GM19395 (cell line): ENCODE measurements around the gene MSANTD4.
A peak's percentile ranks its signal among the peaks of the same experiment; 100 is the strongest.
"Not testable (repeated sequence)": the region's sequence is repeated elsewhere in the genome, so short reads cannot be mapped to it uniquely, and the experiment has no call there.

Source experiments
- ATAC-seq: cut with Tn5 transposase; IDR thresholded peaks from one replicate; pipeline ENCODE4 v1.9.1; 2021; ENCODE audit warnings: mild to moderate bottlenecking, moderate library complexity; ENCODE audit not compliant: unreplicated experiment

Gene MSANTD4

DNA sequence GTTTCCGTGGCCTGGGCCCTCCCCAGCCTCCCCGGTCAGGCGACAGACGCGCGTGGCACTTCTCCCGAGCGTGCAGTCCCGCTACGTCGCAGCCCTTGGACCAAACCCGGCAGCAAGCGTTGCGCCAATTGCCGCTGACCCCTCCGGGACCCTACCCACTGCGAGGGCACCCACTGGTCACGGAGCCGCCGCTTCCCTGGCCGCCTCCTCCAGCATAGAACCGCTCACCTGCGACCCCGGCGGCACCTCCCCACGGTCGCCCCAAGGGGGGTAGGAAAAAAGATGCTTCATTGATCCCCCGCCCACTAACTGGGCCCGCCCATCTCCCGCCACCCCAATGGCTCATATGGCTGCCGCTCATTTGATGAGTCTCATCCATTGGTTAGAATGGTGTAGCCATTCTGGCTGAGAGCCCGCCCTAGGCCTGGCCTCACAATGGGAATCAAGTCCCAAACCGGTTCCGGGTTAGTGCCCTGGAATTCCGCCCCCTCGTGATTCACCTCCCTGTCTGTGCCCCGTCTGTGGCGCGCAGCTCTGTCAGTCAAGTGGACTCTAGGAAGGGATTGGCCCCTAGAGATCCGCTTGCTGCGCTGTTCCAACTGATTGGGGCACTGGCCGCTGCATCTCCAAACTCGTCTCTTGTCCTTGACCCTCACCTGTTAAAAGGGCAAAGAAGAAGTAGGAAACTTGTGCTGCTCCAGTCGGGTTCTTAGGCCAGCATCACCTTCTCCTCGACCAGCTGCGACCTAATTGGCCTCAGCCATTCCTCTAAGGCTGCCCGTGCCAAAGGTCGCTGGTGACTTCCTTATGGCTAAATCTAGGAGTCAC lies at the start of gene MSANTD4:
Gene MSANTD4 (minus strand): TSS at position 274 of the 828 bp plus-strand sequence. CDS start 11,323 bp downstream, outside the sequence.
- peak; percentile 98 for ATAC-seq

DNA sequence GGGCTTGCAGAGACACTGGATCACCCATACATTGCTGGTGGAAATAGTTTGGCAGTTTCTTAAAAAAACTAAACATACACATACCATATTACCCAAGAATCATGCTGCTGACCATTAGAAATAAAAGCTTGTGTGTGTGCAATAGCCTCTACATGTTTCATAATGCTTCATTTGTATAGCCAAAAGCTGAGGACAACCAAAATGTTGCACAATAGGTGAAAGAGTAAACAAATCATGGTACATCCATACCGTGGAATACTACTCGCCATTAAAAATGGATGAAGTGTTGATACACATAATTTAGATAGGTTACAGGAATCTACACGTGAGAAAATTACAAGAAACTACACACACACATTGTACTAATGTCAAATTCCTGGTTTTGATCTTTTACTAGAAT lies 48.6 kb upstream of the MSANTD4 start:
- no peak for ATAC-seq

DNA sequence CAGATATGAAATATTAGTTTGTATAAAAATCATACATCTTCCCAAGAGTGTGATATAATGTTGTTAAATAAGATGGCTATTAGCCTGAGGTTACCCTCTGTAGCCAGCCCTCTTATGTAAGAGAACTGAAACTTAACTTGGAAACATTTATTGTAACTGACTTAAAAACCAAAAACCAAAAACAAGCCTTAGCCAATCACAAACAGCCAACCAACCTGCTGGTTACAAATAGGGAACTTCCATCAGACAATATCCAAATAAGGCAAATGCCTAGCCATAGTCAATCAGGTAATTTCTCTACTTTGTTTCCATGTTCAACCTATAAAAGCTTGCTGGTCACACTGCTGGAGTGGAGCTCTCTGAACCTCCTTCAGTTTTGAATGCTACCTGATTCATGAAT lies 41.0 kb upstream of the MSANTD4 start:
- ATAC-seq: peak; percentile 71

DNA sequence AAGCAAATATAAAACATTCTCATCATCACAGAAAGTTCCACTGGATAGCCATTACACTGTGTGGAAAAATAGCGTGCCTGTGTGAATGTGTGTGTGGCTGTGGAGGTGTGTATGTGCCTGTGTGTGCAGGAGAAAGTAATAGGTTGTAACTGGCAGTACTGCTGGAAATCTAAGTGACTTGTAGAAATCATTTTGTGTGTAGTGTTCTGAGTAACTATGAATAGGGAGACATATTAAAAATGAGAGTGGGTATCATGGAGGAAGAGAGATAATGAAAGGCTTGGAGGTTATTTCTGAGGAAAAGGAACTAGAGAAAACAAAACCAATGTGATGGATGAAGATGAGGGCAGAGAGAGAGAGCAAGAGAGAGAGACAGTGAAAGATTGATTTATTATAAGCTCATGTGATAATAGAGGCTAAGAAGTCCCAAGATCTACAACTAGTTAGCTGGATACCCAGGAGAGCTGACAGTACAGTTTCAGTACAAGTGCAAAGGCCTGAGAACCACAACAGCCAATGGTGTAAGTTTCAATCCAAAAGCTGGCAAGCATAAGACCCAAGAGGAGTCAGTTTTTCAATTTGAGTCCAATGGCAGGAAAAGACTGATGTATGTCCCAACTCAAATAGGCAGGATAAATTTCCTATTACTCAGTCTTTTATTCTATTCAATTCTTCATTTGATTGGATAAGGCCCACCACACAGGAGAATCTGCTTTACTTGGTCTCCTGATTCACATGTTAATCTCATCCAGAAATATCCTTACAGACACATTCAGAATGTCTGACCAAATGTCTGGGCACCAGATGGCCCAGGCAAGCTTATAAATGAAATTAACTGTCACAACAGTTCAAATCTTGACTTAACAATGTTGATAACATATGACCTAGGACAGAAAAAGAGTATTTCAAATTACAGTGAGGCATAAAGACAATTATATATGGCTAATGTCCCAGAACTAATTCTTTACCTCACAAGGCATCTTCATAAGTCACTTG lies 40.2 kb upstream of the MSANTD4 start:
- peak; percentile 56 for ATAC-seq

DNA sequence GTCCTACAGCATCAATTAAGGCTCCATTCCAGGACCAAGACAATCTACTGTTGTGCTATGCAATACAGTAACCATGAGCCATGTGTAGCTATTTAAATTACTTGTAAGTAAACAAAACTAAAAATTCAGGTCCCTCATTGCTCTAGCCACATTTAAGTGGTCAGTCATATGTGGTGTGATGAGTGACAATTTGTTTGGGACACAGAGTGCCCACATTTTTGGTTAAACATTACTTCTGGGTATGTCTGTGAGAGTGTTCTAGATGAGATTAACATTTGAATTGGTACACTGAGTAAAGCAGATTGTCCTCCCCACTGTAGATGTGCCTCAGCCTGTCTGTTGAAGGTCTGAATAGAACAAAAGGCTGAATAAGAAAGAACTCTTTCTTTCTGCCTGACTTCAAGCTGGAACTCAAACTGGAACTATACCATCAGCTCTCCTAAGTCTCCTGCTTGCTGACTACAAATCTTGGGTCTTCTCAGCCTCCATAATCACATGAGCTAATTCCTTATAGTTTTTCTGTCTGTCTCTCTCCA lies 39.3 kb upstream of the MSANTD4 start:
- ATAC-seq: no peak

DNA sequence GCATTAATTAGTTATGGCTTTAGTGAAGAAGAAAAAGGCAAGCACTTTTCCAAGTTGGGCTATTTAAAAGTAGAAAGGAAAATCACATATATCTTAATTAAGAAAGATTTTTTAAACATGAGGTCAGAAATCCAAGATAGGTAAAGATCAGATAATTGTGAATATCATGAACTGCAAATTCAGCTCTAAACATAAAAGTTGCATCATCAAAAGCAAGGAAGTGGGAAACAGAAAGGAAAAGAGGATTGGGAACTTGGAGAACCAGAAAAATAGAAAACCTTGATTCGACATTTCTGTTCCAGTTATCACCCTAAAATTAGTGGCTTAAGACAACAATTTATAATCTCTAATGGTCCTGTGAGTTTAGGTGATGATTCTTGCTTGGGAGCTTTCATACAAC lies 37.6 kb upstream of the MSANTD4 start:
- no peak for ATAC-seq

DNA sequence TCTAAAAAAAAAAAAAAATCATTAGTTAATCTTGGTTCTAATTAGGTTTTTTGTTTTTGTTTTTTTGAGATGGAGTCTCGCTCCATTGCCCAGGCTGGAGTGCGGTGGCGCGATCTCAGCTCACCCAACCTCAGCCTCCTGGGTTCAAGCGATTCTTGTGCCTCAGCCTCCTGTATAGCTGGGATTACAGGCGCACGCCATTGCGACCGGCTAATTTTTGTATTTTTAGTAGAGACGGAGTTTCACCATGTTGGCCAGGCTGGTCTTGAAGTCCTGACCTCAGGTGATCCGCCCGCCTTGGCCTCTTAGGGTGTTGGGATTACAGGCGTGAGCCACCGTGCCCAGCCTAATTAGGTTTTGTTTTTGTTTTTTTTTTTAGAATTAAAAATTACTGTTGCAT lies 36.3 kb upstream of the MSANTD4 start:
- not testable (repeated sequence) for ATAC-seq

DNA sequence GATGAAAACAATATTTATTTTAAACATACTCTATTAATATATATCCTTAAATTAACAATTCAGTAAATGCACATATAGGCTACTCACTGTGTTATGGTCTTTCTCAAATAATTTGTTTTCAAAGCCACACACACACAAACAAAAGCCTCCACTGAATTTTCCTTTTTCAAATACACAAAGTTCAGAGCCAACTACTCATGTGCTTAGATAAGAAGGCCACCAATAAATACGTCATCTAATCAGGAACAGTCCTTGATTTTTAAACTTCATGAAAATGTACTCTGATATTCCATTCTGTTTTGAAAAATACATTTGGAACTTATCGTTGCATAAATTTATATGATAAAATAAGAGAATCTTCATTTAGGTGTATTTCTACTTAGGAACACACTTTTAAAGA lies 29.1 kb upstream of the MSANTD4 start:
- no peak for ATAC-seq

DNA sequence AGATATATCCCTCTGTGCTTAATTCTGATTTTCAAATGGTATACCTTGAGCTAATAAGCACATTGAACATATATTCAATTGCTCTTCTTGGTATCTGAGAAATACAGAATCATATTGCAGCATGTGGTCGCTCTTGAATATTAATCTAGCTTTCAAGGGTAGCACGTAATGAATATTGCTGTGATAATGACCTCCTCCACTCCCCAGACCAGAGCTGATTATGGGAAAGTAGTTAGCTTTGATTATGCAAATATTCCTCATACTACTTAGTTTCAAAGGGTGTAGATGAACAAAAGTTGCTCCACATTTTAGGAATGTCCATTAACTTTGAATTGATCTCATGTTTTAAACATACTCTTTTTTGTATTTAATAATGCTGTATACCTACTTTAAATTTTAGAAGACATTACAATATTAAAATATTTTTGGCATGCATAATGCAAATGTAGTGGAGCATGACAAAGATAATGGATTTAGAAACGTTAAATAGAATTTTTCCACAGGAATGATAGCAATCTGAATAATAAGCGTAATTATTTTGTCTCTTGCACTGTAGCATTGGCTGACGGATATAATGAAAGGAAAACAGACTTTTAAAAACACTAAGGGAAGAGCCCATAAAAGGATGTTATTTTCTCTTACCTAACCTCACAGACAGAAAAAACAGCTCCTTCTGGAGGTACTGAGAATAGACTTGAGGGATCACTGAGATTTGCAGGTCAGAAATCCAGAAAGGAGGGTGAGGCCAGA lies 27.9 kb upstream of the MSANTD4 start:
- no peak for ATAC-seq

DNA sequence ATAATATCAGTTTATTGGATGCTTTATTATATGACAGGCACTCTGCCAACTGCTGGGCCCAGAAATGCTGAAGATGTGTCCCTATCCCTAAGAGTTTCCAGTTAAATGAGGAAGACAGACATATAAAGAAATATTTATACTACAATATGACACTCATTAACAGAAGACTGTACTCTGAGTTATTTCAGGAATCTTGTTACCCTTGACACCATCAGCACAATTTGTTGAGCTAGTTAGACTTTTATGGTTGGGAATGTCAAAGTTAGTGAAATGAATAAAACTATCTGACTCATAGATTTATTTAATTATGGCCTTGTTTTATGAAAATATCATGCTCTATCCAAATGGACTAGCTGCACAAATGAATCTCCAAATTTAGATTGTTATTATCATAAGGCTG lies 25.6 kb upstream of the MSANTD4 start:
- no peak for ATAC-seq

DNA sequence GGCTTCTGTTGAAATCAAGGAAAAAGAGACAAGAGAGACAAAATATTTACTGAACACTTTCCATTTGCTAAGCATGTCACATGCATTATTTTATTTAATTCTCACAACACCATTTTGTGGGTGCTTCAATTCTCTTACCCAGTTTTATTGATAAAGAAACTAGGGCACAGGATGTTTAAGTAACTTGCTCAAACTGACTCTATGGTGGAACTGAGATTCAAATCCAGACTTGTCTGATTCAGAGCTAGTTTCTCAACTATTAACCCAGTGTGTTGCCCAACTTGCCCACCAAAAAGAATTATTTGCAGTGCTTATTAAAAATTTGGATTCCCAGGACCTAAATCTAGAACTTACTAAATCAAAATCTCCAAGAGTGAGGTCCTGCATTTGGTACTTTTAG lies 21.5 kb upstream of the MSANTD4 start:
- ATAC-seq: no peak

DNA sequence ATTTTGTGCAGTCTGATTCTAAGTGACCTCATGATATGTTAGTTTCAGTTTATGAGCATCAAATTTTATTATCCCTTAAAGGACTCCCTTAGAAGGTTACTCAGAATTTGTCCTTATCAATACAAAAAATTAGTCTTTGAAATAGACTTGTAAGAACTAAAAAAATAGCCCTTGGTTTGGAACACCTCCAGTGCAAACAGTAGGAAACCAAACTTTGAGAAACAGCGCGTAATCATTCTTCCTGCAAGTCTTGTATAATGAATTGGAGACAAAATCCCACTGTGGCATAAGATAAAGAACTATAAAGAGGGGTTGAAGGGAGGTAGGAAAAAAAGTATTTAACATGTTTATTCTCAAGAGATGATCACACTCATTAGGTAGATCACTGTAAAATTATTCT lies 10.8 kb upstream of the MSANTD4 start:
- ATAC-seq: no peak

DNA sequence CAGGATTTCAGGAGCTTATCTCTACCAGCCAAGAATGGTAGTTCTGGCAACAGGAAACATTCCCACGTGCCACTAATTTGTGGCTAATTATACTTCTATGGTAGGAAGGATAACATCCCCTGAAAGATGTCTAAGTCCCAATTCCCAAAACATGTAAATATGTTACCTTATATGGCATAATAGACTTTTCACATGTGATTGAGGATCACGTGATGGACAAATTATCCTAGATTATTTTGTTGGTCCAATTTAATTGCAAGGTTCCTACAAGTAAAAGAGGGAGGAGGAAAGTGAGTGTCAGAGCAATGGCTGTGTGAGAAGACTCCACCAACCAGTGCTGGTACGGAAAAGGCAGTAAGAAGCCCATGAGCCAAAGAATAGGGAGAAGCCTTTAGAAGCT lies 9.9 kb upstream of the MSANTD4 start:
- ATAC-seq: no peak

DNA sequence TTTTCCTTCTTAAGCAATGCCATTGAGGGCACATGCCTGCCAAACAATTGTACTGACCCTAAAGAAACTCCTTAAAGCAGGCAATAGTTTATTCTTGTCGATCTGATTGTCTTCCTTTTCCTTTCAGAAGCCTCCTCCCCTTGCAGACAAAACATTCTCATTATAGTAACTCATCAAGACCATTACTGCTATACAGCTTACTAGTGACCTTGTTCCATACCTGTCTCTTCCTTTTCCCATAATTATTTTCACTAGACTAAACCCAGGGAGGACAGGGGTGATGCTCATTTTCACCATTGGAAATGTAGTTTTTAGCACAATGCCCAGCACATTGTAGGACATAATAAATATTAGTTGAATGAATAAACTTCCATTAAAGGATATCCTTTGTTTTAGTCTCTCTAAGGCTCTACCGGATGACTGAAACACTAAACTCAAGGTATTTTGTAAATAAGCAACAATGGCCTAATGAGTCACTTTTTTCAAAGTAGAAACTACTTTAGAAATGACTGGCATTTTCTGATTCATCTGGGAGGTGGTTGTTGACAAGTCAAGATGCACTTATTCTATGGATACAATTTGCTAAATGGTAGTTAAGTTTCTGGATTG lies 9.3 kb upstream of the MSANTD4 start:
- peak; percentile 63 for ATAC-seq

DNA sequence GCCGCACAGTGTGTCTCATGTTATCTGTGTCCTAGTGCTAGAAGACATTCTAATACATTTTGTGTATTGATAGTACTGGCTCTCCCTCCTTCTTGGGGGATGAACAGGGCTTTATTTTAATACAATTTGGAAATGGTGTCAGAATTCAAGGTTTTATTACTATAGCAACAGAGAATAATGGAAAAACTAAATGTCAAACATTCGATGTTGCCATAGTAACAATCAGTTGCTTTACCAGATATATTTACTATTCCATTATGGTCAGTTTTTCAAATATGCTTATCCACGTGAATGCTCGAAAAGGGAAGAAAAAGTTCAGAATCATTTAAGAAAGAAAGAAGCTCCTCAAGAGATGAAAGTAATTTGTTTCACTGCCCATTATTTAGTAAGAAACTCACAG lies 8.6 kb upstream of the MSANTD4 start:
- ATAC-seq: no peak

DNA sequence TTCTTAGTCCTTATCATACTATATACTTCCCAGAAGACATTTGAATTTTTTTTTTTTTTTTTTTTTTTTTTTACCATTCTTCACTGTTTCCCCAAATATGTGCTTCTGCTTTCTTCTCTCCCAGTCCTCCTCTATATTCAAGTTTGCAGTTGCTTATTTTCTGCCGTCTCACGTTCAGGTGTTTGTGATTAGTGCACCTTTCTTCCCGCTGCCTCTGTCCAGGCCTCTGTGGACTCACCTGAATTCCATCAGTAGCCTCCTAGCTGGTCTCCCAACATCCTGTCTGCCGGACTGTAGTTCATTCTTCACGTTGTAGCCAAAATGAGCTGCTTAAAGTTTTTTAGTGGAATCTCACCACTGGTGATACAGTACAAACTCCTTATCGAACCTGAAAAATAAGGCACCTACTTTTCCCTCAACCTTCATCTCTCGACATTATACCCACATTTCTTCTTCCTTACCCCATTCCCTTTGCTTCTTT lies 795 bp upstream of the MSANTD4 start:
- no peak for ATAC-seq

DNA sequence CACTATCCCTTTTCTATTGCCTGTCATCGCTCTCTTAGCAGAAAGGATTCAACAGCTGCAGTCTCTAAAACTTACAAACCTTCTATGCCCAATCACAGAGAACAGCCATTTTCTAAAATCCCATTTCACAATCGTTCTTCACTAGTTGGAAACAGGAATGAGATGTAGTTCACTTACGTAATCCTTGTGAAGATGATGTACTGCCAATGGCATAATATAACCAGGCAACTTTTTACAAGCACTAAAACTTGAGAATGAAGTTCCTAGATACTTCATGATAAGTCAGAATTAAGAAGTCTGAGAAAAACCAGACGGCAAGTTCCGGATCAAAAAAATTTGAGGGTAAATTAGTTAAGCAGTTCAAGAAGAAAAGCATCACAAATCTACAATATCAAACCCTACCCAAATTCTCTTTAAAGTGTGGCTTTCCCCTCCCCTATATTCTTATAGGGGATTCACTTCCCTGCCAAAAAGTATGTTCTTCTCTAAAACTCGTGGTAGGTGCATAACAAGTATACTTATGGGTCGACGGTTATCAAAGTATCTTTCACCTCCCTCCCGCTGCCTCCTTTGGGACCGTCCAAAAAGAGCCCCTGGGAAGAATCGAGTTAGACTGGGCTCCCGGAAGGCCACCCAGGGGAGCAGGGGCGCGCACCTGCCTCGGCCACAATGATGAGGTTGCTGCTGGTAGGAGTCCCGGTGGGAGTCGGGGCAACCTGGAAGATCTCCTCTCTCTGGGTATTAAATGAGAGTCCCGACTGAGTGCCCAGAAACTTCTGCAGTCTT lies 666 bp downstream of the MSANTD4 start:
- ATAC-seq: peak; percentile 16

DNA sequence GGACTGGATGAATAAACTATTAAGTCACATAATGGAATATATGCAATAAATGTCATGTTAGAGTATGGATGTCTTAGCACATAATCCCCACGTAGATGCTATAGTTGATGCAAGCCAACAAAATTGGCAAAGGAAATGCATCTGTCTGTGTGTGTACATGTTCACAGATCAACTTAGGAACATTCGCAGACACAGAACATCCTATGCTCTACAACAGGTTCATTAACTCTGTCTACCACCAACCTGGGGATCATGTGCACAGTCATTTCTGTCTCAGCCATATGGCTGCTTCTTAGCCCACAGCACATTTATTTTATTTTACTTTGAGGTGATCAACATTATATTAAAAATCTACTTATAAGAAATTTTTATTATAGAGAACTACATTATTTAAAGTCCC lies 4.9 kb downstream of the MSANTD4 start:
- ATAC-seq: no peak

DNA sequence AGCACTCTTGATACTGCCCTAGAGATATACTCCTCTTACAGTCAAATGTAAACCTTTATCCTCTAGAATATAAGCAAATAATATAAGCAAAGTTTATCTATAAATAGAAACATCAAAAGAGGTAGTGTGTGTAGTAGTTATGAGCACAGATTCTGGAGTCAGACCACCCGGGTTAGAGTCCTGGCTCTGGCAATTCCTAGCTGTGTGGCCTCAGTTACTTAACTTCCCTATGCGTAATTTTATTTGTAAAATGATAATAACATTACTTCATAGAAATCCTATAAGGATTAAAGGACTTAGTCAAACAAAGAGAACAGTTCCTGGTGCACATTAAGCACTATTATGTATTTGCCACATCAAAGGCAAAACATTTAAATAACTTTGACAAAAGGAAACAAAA lies 7.0 kb downstream of the MSANTD4 start:
- ATAC-seq: no peak
